ENCODE results near the gene DLX1. TPM values are rescaled to one million over a fixed set of nuclear protein-coding genes. Genes with fewer than 3 reads are reported as not detected.

The DLX1 gene
- 1.4 TPM for polyA plus RNA-seq (2012; ENCODE audit: insufficient read depth, insufficient read length, low read depth)

GRCh38 chr2:172085460-172086159 is at the start of gene DLX1:
DLX1 (plus strand) TSS chr2:172085507; CDS start chr2:172085678, 171 bp downstream.
- Histone ChIP-seq H3K36me3 (no peaks in the 10 kb centered on the region), H3K4me3 (ENCODE audit: low read depth, low read length) (peak within 1 kb of the TSS; percentile 59), H3K4me1 (no peaks in the 10 kb centered on the region), H3K27me3 (peaks cover 91% of the 10 kb centered on the region), H3K9me3 (no peaks in the 10 kb centered on the region)
- no peak for TF ChIP-seq CTCF (IDR thresholded peaks at IDR 0.05; ENCODE audit: low read depth, low read length)
- DNase-seq = no peak

GRCh38 chr2:172038121-172038520 is 47.2 kb upstream of the DLX1 start:
- Histone ChIP-seq H3K9me3 (no peaks in the 10 kb centered on the region), H3K4me3 (ENCODE audit: low read depth, low read length) (no peak overlapping the region), H3K4me1 (no peaks in the 10 kb centered on the region), H3K36me3 (no peaks in the 10 kb centered on the region), H3K27me3 (no peaks in the 10 kb centered on the region)
- no peak for DNase-seq
- TF ChIP-seq CTCF (IDR thresholded peaks at IDR 0.05; ENCODE audit: low read depth, low read length) = no peak

- no peaks in the 10 kb centered on the region for H3K9me3 ChIP-seq
- H3K27me3 ChIP-seq = no peaks in the 10 kb centered on the region
- no peak for DNase-seq
- no peaks in the 10 kb centered on the region for H3K36me3 ChIP-seq
- no peak for TF ChIP-seq CTCF (IDR thresholded peaks at IDR 0.05; ENCODE audit: low read depth, low read length)
- no peaks in the 10 kb centered on the region for H3K4me1 ChIP-seq
- H3K4me3 ChIP-seq (ENCODE audit: low read depth, low read length) = no peak overlapping the region
Measured at GRCh38 chr2:172038604-172039003, 46.7 kb upstream of the DLX1 start.

- Histone ChIP-seq H3K9me3 (no peaks in the 10 kb centered on the region), H3K27me3 (no peaks in the 10 kb centered on the region), H3K4me1 (no peaks in the 10 kb centered on the region), H3K36me3 (no peaks in the 10 kb centered on the region), H3K4me3 (ENCODE audit: low read depth, low read length) (no peak overlapping the region)
- TF ChIP-seq CTCF (IDR thresholded peaks at IDR 0.05; ENCODE audit: low read depth, low read length) = no peak
- no peak for DNase-seq
Measured at GRCh38 chr2:172039011-172039704, 46.1 kb upstream of the DLX1 start.

GRCh38 chr2:172040311-172040710 is 45.0 kb upstream of the DLX1 start:
- H3K4me3 ChIP-seq (ENCODE audit: low read depth, low read length) = no peak overlapping the region
- H3K36me3 ChIP-seq = no peaks in the 10 kb centered on the region
- no peak for DNase-seq
- no peaks in the 10 kb centered on the region for H3K4me1 ChIP-seq
- no peaks in the 10 kb centered on the region for H3K9me3 ChIP-seq
- TF ChIP-seq CTCF (IDR thresholded peaks at IDR 0.05; ENCODE audit: low read depth, low read length) = no peak
- no peaks in the 10 kb centered on the region for H3K27me3 ChIP-seq

All from BE2C (cell line).